SW480 (cell line): Measurements from ENCODE around the gene POP7.
"Not testable (repeated sequence)": the region's sequence is repeated elsewhere in the genome, so short reads cannot be mapped to it uniquely, and the experiment has no call there.

Experiments
- DNase-seq: peaks from one replicate; pipeline ENCODE4 v3.0.0-alpha.2; 2016; ENCODE audit warnings: low spot score

POP7 gene

GRCh38 chr7:100692578-100692961 lies 13.4 kb upstream of the POP7 start:
- DNase-seq, result no peak

- no peak for DNase-seq
Observed at GRCh38 chr7:100693312-100694097, 12.4 kb upstream of the POP7 start.

- DNase-seq, result peak; percentile 76
Observed at GRCh38 chr7:100694098-100694745, 11.7 kb upstream of the POP7 start, which contains the start of gene GIGYF1. Gene GIGYF1, minus strand, starts transcription at chr7:100694250. Its CDS starts 6,012 bp downstream, at chr7:100688238.

- DNase-seq, result no peak
Observed at GRCh38 chr7:100696123-100696521, 9.8 kb upstream of the POP7 start.

GRCh38 chr7:100699018-100699417 lies 6.9 kb upstream of the POP7 start:
- DNase-seq, result no peak

- DNase-seq, result not testable (repeated sequence)
Observed at GRCh38 chr7:100701089-100701488, 4.8 kb upstream of the POP7 start.

DNA sequence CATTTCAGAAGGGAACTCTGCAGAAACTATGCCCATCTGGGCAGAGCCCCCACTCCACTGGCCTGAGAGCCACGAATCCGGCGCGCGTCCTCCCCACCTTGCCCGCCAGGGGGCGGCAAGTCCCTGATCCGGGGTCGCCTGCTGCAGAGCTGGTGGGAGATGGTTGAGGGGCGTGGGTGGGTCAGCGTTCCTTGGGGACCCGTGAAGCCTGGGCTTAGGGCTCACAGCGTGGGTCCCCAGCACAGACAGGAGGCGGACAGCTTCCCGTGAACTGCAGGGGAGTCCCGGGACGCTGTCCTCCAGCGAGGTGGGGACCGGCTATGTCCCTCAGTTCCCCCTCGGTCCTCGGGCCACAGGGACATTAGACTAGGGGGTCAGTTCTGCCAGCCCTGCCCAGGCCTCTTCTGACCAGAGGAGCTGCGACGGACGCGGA lies 585 bp upstream of the POP7 start:
- peak; percentile 76 for DNase-seq

- DNase-seq, result no peak
Observed at GRCh38 chr7:100706672-100707311, 871 bp downstream of the POP7 start.

GRCh38 chr7:100708395-100708794 lies 2.5 kb downstream of the POP7 start:
- no peak for DNase-seq

DNA sequence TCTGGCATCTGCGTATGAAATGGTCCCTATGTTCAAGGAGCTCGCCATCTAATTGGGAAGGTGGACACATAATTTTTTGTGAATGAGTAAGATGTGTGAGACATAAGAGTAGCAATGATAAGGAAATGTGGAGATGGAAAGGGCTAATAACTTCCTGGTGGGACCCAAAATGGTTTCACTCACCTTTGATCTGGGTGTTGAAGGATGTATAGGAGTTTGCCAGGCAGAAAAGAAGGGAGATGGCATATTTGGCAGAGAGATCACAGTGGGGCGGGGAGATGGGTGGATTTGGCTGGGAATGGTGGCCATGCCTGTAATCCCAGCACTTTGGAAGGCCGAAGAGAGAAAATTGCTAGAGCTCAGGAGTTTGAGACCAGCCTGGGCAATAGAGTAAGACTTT lies 4.5 kb downstream of the POP7 start:
- DNase-seq, result no peak

GRCh38 chr7:100711369-100711768 lies 5.4 kb downstream of the POP7 start:
- no peak for DNase-seq

DNA sequence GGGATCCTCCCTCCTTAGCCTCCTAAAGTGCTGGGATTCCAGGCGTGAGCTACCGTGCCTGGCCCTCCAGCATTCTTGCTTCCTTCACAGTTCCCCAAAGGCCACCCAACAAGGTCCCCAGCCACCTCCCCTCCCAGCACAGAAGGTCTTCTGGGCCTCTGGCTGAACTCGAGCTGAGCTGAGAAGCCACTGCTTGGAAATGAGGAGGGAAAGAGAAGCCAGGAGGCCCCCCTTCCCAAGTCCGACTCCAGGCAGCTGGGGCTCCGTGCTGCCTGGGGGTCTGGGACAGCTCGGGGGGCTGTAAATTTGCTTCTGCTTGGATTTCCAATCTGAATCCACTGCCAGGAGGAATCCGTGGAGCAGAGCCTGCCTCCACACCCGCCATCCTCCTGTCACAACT lies 8.8 kb downstream of the POP7 start:
- DNase-seq, result no peak

GRCh38 chr7:100717073-100717472 lies 11.2 kb downstream of the POP7 start:
- DNase-seq, result not testable (repeated sequence)

DNA sequence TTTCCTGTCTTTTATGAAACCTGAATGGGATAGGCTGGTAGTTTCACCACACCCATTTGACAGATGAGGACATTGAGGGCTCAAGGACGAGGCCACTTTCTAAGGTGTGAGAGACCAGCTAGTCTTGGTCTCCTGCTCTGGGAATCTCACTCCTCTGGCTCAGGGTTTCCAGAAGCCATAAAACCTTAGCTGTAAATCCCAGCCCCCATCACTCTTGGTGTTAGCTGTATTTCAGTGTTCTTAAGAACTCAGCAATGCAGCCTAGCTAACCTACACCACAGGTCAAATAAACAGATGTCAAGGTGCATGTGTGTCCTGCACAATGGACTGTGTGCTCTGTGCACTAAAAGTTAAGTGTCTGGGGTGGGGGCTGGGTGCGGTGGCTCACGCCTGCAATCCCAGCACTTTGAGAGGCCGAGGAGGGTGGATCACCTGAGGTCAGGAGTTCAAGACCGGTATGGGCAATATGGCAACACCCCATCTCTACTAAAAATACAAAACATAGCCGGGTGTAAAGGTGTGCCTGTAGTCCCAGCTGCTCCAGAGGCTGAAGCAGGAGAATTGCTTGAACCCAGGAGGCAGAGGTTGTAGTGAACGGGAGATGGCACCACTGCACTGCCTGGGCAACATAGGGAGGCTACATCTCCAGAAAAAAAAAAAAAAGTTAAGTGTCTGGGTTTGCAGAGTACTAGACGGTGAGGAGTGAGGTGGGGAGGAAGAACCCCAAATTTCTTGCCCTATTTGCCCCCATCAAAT lies 13.8 kb downstream of the POP7 start:
- DNase-seq, result no peak

DNA sequence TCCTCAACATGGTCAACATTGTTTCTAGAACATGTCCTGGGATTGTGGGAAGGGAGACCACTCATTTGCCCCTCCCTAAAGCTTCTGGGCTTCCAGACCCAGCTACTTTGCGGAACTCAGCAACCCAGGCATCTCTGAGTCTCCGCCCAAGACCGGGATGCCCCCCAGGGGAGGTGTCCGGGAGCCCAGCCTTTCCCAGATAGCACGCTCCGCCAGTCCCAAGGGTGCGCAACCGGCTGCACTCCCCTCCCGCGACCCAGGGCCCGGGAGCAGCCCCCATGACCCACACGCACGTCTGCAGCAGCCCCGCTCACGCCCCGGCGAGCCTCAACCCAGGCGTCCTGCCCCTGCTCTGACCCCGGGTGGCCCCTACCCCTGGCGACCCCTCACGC lies 14.4 kb downstream of the POP7 start, which contains the start of gene EPO:
TSS of gene EPO (plus strand) at position 190 of the 392 bp plus-strand sequence. CDS start 513 bp downstream, outside the sequence.
- DNase-seq, result no peak

DNA sequence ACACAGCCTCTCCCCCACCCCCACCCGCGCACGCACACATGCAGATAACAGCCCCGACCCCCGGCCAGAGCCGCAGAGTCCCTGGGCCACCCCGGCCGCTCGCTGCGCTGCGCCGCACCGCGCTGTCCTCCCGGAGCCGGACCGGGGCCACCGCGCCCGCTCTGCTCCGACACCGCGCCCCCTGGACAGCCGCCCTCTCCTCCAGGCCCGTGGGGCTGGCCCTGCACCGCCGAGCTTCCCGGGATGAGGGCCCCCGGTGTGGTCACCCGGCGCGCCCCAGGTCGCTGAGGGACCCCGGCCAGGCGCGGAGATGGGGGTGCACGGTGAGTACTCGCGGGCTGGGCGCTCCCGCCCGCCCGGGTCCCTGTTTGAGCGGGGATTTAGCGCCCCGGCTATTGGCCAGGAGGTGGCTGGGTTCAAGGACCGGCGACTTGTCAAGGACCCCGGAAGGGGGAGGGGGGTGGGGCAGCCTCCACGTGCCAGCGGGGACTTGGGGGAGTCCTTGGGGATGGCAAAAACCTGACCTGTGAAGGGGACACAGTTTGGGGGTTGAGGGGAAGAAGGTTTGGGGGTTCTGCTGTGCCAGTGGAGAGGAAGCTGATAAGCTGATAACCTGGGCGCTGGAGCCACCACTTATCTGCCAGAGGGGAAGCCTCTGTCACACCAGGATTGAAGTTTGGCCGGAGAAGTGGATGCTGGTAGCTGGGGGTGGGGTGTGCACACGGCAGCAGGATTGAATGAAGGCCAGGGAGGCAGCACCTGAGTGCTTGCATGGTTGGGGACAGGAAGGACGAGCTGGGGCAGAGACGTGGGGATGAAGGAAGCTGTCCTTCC lies 15.0 kb downstream of the POP7 start:
- no peak for DNase-seq

DNA sequence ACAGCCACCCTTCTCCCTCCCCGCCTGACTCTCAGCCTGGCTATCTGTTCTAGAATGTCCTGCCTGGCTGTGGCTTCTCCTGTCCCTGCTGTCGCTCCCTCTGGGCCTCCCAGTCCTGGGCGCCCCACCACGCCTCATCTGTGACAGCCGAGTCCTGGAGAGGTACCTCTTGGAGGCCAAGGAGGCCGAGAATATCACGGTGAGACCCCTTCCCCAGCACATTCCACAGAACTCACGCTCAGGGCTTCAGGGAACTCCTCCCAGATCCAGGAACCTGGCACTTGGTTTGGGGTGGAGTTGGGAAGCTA lies 15.5 kb downstream of the POP7 start:
- no peak for DNase-seq

GRCh38 chr7:100722480-100723212 lies 16.7 kb downstream of the POP7 start:
- DNase-seq, result no peak

GRCh38 chr7:100723732-100724275 lies 17.9 kb downstream of the POP7 start:
- DNase-seq, result no peak

- not testable (repeated sequence) for DNase-seq
Observed at GRCh38 chr7:100724364-100724763, 18.4 kb downstream of the POP7 start.
